HG02938 (cell line): ENCODE results near the gene SLC6A6.
"Not testable (repeated sequence)": the region's sequence is repeated elsewhere in the genome, so short reads cannot be mapped to it uniquely, and the experiment has no call there.

Source experiments
- ATAC-seq: cut with Tn5 transposase; IDR thresholded peaks from one replicate; pipeline ENCODE4 v1.9.1; 2021; ENCODE audit warnings: mild to moderate bottlenecking, moderate library complexity; ENCODE audit not compliant: unreplicated experiment

SLC6A6 gene

GRCh38 chr3:14434126-14434497 is 31.7 kb downstream of the SLC6A6 start:
- no peak for ATAC-seq

- ATAC-seq: no peak
Observed at GRCh38 chr3:14434498-14435151, 32.2 kb downstream of the SLC6A6 start.

GRCh38 chr3:14435175-14436014 is 33.0 kb downstream of the SLC6A6 start:
- no peak for ATAC-seq

- ATAC-seq: no peak
Observed at GRCh38 chr3:14436954-14437281, 34.5 kb downstream of the SLC6A6 start.

- not testable (repeated sequence) for ATAC-seq
Observed at GRCh38 chr3:14437705-14438104, 35.3 kb downstream of the SLC6A6 start.

- no peak for ATAC-seq
Observed at GRCh38 chr3:14438262-14438661, 35.9 kb downstream of the SLC6A6 start.

GRCh38 chr3:14438929-14439328 is 36.5 kb downstream of the SLC6A6 start:
- ATAC-seq: no peak

- no peak for ATAC-seq
Observed at GRCh38 chr3:14439501-14440167, 37.2 kb downstream of the SLC6A6 start.

GRCh38 chr3:14440168-14440518 is 37.7 kb downstream of the SLC6A6 start:
- no peak for ATAC-seq

GRCh38 chr3:14440531-14441239 is 38.3 kb downstream of the SLC6A6 start:
- no peak for ATAC-seq

GRCh38 chr3:14441240-14441919 is 39.0 kb downstream of the SLC6A6 start:
- no peak for ATAC-seq

GRCh38 chr3:14441920-14442300 is 39.5 kb downstream of the SLC6A6 start:
- no peak for ATAC-seq

- no peak for ATAC-seq
Observed at GRCh38 chr3:14444380-14444779, 42.0 kb downstream of the SLC6A6 start.

GRCh38 chr3:14445773-14446172 is 43.4 kb downstream of the SLC6A6 start:
- ATAC-seq: no peak

GRCh38 chr3:14446988-14447570 is 44.7 kb downstream of the SLC6A6 start:
- ATAC-seq: no peak

- no peak for ATAC-seq
Observed at GRCh38 chr3:14448063-14448462, 45.7 kb downstream of the SLC6A6 start.

- no peak for ATAC-seq
Observed at GRCh38 chr3:14448756-14449727, 46.6 kb downstream of the SLC6A6 start.

- ATAC-seq: no peak
Observed at GRCh38 chr3:14450506-14450905, 48.1 kb downstream of the SLC6A6 start.

- no peak for ATAC-seq
Observed at GRCh38 chr3:14450922-14451606, 48.7 kb downstream of the SLC6A6 start.
